SK-N-SH (cell line): ENCODE data around the gene SLC26A4. TPM values are rescaled to one million over a fixed set of nuclear protein-coding genes. Genes with fewer than 3 reads are reported as not detected.

Experiments
- CTCF ChIA-PET: fragments of 300-600, 350-600 bp; formaldehyde crosslinking; extraction: SDS; loops from one replicate; lab custom pipeline; 2021; lab: Yijun Ruan, JAX
- POLR2A ChIA-PET: fragments of 350-600 bp; sonication (Branson Sonifier 250); formaldehyde crosslinking; extraction: SDS; loops from one replicate; lab custom pipeline; 2020; ENCODE audit warnings: antibody characterized with exemption, inconsistent platforms; lab: Yijun Ruan, JAX
- DNase-seq: peaks from one replicate; pipeline ENCODE4 v3.0.0; 2012
- H2AFZ ChIP-seq: fragments of 200-600 bp; sonication (generic); 2 replicates; pipeline ENCODE4 v1.8.1; 2016; ENCODE audit warnings: antibody characterized with exemption, mild to moderate bottlenecking, low read depth
- H3F3A ChIP-seq: fragments of 200-600 bp; sonication (generic); replicated peaks from 2 replicates; pipeline ENCODE3; 2016; ENCODE audit warnings: antibody characterized with exemption, mild to moderate bottlenecking; ENCODE audit not compliant: insufficient read depth
- H3K27ac ChIP-seq, 2 experiments: fragments of 200-500 bp in 1 of 2; fragments of 200-600 bp in 1 of 2; sonication (Bioruptor generic) in 1 of 2; sonication (generic), shearing (Covaris generic) in 1 of 2; 2 replicates each; pipeline versions ENCODE4 v1.5.1 to v1.6.1; 2014 to 2016; ENCODE audit warnings: low read depth in 2 of 2, inconsistent platforms in 1 of 2, low read length in 1 of 2, mild to moderate bottlenecking in 1 of 2, mixed read lengths in 1 of 2
- H3K27me3 ChIP-seq: fragments of 200-600 bp; sonication (generic), shearing (Covaris generic); 2 replicates; pipeline ENCODE4 v1.6.1; 2016; ENCODE audit warnings: mixed run types; ENCODE audit not compliant: insufficient read depth
- H3K36me3 ChIP-seq, 2 experiments: fragments of 200-500 bp in 1 of 2; fragments of 200-600 bp in 1 of 2; sonication (Bioruptor generic) in 1 of 2; sonication (generic) in 1 of 2; replicated peaks in 1 of 2; 2 replicates each; pipeline versions ENCODE3 to v1.5.1; 2014 to 2016; ENCODE audit warnings: low read length in 1 of 2, mild to moderate bottlenecking in 1 of 2; ENCODE audit not compliant: insufficient read depth in 2 of 2, control insufficient read depth in 1 of 2
- H3K4me1 ChIP-seq, 2 experiments: fragments of 200-500 bp in 1 of 2; fragments of 200-600 bp in 1 of 2; sonication (Bioruptor generic) in 1 of 2; sonication (generic), shearing (Covaris generic) in 1 of 2; 2 replicates each; pipeline versions ENCODE4 v1.5.1 to v1.6.1; 2014 to 2016; ENCODE audit warnings: low read depth in 1 of 2, low read length in 1 of 2, mixed run types in 1 of 2; ENCODE audit not compliant: insufficient read depth in 2 of 2, control insufficient read depth in 1 of 2
- H3K4me2 ChIP-seq: fragments of 200-600 bp; sonication (generic), shearing (Covaris generic); 2 replicates; pipeline ENCODE4 v1.6.1; 2017; ENCODE audit warnings: mixed run types
- H3K4me3 ChIP-seq, 2 experiments: fragments of 200-500 bp in 1 of 2; fragments of 200-600 bp in 1 of 2; sonication (Bioruptor generic) in 1 of 2; sonication (generic), shearing (Covaris generic) in 1 of 2; 2 replicates each; pipeline versions ENCODE4 v1.5.1 to v1.8.1; 2014 to 2016; ENCODE audit warnings: low read depth in 2 of 2, inconsistent platforms in 1 of 2, low read length in 1 of 2, mild to moderate bottlenecking in 1 of 2, mixed read lengths in 1 of 2, moderate library complexity in 1 of 2
- H3K79me2 ChIP-seq: fragments of 200-600 bp; sonication (generic); 2 replicates; pipeline ENCODE4 v1.8.1; 2017; ENCODE audit warnings: mild to moderate bottlenecking; ENCODE audit not compliant: insufficient read depth
- H3K9ac ChIP-seq: fragments of 200-600 bp; sonication (generic); 2 replicates; pipeline ENCODE4 v1.6.1; 2017; ENCODE audit warnings: mixed run types
- H3K9me2 ChIP-seq: fragments of 200-600 bp; sonication (generic); 2 replicates; pipeline ENCODE4 v1.6.1; 2017; ENCODE audit warnings: mixed run types
- H3K9me3 ChIP-seq: fragments of 200-600 bp; sonication (generic); 2 replicates; pipeline ENCODE4 v1.6.1; 2017; ENCODE audit warnings: mixed run types, mild to moderate bottlenecking, moderate library complexity
- H4K20me1 ChIP-seq: fragments of 200-600 bp; sonication (generic); 2 replicates; pipeline ENCODE4 v1.6.1; 2017; ENCODE audit warnings: mild to moderate bottlenecking, mixed run types; ENCODE audit not compliant: insufficient read depth
- CHD2 ChIP-seq: fragments of 150-350 bp; IDR thresholded peaks from 2 replicates; pipeline ENCODE4 v1.6.1; 2018; ENCODE audit warnings: low read length; ENCODE audit not compliant: partially characterized antibody
- EZH2phosphoT487 ChIP-seq: fragments of 200-600 bp; sonication (generic); IDR thresholded peaks from 2 replicates; pipeline ENCODE4 v1.6.1; 2017; ENCODE audit warnings: low read depth, mixed run types, mild to moderate bottlenecking, antibody characterized with exemption, moderate library complexity, borderline replicate concordance
- GABPA ChIP-seq: IDR thresholded peaks from 2 replicates; pipeline ENCODE4 v1.4.0; 2012; ENCODE audit warnings: low read depth, mild to moderate bottlenecking
- GATA2 ChIP-seq: sonication (generic); formaldehyde crosslinking; IDR thresholded peaks from 2 replicates; pipeline ENCODE4 v1.5.0; 2020; ENCODE audit warnings: mild to moderate bottlenecking, missing genetic modification reagents
- JUND ChIP-seq: IDR thresholded peaks from 2 replicates; pipeline ENCODE4 v1.4.0; 2012
- MEF2A ChIP-seq: IDR thresholded peaks from 2 replicates; pipeline ENCODE4 v1.4.0; 2012; ENCODE audit warnings: low read depth, borderline replicate concordance
- MXI1 ChIP-seq: IDR thresholded peaks from 2 replicates; pipeline ENCODE4 v1.6.1; 2012; ENCODE audit warnings: mild to moderate bottlenecking, low read depth, low read length, improper control_type of control experiment
- RAD21 ChIP-seq: IDR thresholded peaks from 2 replicates; pipeline ENCODE4 v1.6.1; 2012; ENCODE audit warnings: mild to moderate bottlenecking, low read length
- SIN3A ChIP-seq: IDR thresholded peaks from 2 replicates; pipeline ENCODE4 v1.6.1; 2012; ENCODE audit warnings: low read depth, mild to moderate bottlenecking, low read length, moderate library complexity, borderline replicate concordance
- TAF1 ChIP-seq: IDR thresholded peaks from 2 replicates; pipeline ENCODE4 v1.6.1; 2012; ENCODE audit warnings: low read depth, mild to moderate bottlenecking, low read length, moderate library complexity, borderline replicate concordance
- TEAD4 ChIP-seq: IDR thresholded peaks from 2 replicates; pipeline ENCODE4 v1.4.0; 2012; ENCODE audit warnings: mild to moderate bottlenecking, borderline replicate concordance; ENCODE audit not compliant: insufficient read depth
- WGBS: methylation state at CpG from one replicate; pipeline ENCODE4 v1.1.6; 2017; ENCODE audit warnings: low lambda C conversion rate; 5-methylcytosine and 5-hydroxymethylcytosine counted together
- polyA plus RNA-seq, 3 experiments: library from polyadenylated mRNA; depleted of rRNA; stranded (reverse); fragments of >200 nt; gene quantifications; 2 replicates each; pipeline ENCODE4 v1.2.3, GENCODE V29; 2012
- TF ChIP-seq, protein P1 (sequence below): IDR thresholded peaks from 2 replicates; pipeline ENCODE4; 2012
- TF ChIP-seq, protein P2 (sequence below): fragments of 150-350 bp; IDR thresholded peaks from 2 replicates; pipeline ENCODE4 v1.6.1; 2016; ENCODE audit warnings: mild to moderate bottlenecking, low read depth, low read length
- TF ChIP-seq, protein P3 (sequence below): fragments of 200-600 bp; sonication (generic); IDR thresholded peaks from 2 replicates; pipeline ENCODE4 v1.6.1; 2017; ENCODE audit warnings: antibody characterized with exemption, mild to moderate bottlenecking, moderate library complexity
- TF ChIP-seq, protein P4 (sequence below): IDR thresholded peaks from 2 replicates; pipeline ENCODE4 v1.4.0; 2012; ENCODE audit warnings: low read depth, borderline replicate concordance

SLC26A4 gene
- polyA plus RNA-seq, 1 of the 3 experiments (the other 2 are of a cell fraction) = 0.61 TPM

DNA sequence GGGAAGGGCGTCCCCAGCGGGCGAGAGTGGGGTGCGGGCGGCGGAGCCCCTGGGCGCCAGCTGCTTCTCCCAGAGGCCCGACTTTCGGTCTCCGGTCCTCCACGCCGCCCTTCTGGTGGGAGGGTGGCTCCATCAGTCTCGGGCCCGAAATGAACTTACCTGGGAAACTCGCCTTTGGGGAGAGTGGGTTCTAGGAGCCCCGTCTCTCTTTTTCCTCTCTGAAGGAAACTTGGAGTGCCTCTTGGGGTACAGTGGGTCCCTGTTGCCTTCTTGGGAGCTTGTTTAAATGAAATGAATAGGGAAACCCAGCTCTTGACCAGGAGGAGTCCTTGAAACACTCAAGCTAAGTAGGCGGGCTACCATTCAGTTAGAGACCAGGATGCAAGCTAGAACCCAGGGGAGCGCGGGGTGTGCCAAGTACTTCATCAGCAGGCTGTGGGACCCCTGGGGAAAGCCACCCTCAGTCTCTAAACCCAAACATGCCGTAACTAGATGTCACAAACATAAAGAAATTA is 1.3 kb downstream of the SLC26A4 start:
- no peaks in the 10 kb centered on the region for H3K36me3 ChIP-seq
- H3K9ac ChIP-seq = no peak overlapping the region
- peaks cover 15% of the 10 kb centered on the region for H3K27me3 ChIP-seq
- H3K27ac ChIP-seq = no peak overlapping the region
- H3K4me1 ChIP-seq = peaks cover 0 to 14% of the 10 kb centered on the region in 2 experiments; a peak in 1 of 4 replicates
- TF ChIP-seq, protein P1, sequence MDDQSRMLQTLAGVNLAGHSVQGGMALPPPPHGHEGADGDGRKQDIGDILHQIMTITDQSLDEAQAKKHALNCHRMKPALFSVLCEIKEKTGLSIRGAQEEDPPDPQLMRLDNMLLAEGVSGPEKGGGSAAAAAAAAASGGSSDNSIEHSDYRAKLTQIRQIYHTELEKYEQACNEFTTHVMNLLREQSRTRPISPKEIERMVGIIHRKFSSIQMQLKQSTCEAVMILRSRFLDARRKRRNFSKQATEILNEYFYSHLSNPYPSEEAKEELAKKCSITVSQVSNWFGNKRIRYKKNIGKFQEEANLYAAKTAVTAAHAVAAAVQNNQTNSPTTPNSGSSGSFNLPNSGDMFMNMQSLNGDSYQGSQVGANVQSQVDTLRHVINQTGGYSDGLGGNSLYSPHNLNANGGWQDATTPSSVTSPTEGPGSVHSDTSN = no peak
- TF ChIP-seq MEF2A (no peak), EZH2phosphoT487 (no peak), MXI1 (peak; percentile 13; the same call in 1 of the 2 replicates), TAF1 (no peak), GABPA (no peak), CHD2 (no peak), RAD21 (no peak), GATA2 (no peak), JUND (no peak), TEAD4 (no peak), SIN3A (no peak)
- TF ChIP-seq, protein P2, sequence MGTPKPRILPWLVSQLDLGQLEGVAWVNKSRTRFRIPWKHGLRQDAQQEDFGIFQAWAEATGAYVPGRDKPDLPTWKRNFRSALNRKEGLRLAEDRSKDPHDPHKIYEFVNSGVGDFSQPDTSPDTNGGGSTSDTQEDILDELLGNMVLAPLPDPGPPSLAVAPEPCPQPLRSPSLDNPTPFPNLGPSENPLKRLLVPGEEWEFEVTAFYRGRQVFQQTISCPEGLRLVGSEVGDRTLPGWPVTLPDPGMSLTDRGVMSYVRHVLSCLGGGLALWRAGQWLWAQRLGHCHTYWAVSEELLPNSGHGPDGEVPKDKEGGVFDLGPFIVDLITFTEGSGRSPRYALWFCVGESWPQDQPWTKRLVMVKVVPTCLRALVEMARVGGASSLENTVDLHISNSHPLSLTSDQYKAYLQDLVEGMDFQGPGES = no peak
- TF ChIP-seq, protein P3, sequence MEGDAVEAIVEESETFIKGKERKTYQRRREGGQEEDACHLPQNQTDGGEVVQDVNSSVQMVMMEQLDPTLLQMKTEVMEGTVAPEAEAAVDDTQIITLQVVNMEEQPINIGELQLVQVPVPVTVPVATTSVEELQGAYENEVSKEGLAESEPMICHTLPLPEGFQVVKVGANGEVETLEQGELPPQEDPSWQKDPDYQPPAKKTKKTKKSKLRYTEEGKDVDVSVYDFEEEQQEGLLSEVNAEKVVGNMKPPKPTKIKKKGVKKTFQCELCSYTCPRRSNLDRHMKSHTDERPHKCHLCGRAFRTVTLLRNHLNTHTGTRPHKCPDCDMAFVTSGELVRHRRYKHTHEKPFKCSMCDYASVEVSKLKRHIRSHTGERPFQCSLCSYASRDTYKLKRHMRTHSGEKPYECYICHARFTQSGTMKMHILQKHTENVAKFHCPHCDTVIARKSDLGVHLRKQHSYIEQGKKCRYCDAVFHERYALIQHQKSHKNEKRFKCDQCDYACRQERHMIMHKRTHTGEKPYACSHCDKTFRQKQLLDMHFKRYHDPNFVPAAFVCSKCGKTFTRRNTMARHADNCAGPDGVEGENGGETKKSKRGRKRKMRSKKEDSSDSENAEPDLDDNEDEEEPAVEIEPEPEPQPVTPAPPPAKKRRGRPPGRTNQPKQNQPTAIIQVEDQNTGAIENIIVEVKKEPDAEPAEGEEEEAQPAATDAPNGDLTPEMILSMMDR = peak; percentile 41
- TF ChIP-seq, protein P4, sequence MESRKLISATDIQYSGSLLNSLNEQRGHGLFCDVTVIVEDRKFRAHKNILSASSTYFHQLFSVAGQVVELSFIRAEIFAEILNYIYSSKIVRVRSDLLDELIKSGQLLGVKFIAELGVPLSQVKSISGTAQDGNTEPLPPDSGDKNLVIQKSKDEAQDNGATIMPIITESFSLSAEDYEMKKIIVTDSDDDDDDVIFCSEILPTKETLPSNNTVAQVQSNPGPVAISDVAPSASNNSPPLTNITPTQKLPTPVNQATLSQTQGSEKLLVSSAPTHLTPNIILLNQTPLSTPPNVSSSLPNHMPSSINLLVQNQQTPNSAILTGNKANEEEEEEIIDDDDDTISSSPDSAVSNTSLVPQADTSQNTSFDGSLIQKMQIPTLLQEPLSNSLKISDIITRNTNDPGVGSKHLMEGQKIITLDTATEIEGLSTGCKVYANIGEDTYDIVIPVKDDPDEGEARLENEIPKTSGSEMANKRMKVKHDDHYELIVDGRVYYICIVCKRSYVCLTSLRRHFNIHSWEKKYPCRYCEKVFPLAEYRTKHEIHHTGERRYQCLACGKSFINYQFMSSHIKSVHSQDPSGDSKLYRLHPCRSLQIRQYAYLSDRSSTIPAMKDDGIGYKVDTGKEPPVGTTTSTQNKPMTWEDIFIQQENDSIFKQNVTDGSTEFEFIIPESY = no peak
- CTCF ChIA-PET = interaction anchor here (0.6 to 2.2 kb wide), 23 partner anchors 9 to 1068 kb away, joined by 3 to 14 read pairs (median 3); no protein-coding TSS in a partner anchor
- H3F3A ChIP-seq = no peaks in the 10 kb centered on the region
- H4K20me1 ChIP-seq = no peaks in the 10 kb centered on the region
- H3K9me2 ChIP-seq = no peaks in the 10 kb centered on the region
- H2AFZ ChIP-seq = peak overlapping the region; percentile 78
- peak overlapping the region; percentile 65 for H3K4me3 ChIP-seq
- no peaks in the 10 kb centered on the region for H3K9me3 ChIP-seq
- POLR2A ChIA-PET = no interaction called here
- peak overlapping the region; percentile 91 for H3K4me2 ChIP-seq
- no peak for DNase-seq
- H3K79me2 ChIP-seq = no peaks in the 10 kb centered on the region
- WGBS = 32% methylated on average over 13 of the region's 20 CpGs
